GM23248 (cell line): Measurements from ENCODE around the gene FCN3. TPM values are rescaled to one million over a fixed set of nuclear protein-coding genes. Genes with fewer than 3 reads are reported as not detected.

ENCODE experiments used
- DNase-seq: peaks from one replicate; pipeline ENCODE4 v3.0.0-alpha.2; 2015
- H2AFZ ChIP-seq: fragments of 200-600 bp; sonication (generic); 2 replicates; pipeline ENCODE4 v1.6.1; 2016; ENCODE audit warnings: antibody characterized with exemption
- H3F3A ChIP-seq: fragments of 200-600 bp; sonication (generic); 2 replicates; pipeline ENCODE4 v1.6.1; 2016; ENCODE audit warnings: mild to moderate bottlenecking, antibody characterized with exemption, mixed run types; ENCODE audit not compliant: insufficient read depth
- H3K27ac ChIP-seq: fragments of 200-600 bp; sonication (generic); 2 replicates; pipeline ENCODE4 v1.5.1; 2016; ENCODE audit warnings: mild to moderate bottlenecking
- H3K27me3 ChIP-seq: fragments of 200-600 bp; sonication (generic); replicated peaks from 2 replicates; pipeline ENCODE4 v1.6.1; 2016; ENCODE audit warnings: mild to moderate bottlenecking; ENCODE audit not compliant: insufficient read depth
- H3K36me3 ChIP-seq: fragments of 200-600 bp; sonication (generic); 2 replicates; pipeline ENCODE4 v1.6.1; 2016; ENCODE audit warnings: low read depth, mild to moderate bottlenecking
- H3K4me1 ChIP-seq: fragments of 200-600 bp; sonication (generic); 2 replicates; pipeline ENCODE4 v1.6.1; 2016; ENCODE audit warnings: mild to moderate bottlenecking; ENCODE audit not compliant: insufficient read depth
- H3K4me2 ChIP-seq: fragments of 200-600 bp; sonication (generic); one replicate; pipeline ENCODE4 v1.6.1; 2016; ENCODE audit warnings: mild to moderate bottlenecking; ENCODE audit not compliant: unreplicated experiment
- H3K4me3 ChIP-seq: fragments of 200-600 bp; sonication (generic); 2 replicates; pipeline ENCODE4 v1.5.1; 2016; ENCODE audit warnings: mild to moderate bottlenecking
- H3K79me2 ChIP-seq: fragments of 200-600 bp; sonication (generic); 2 replicates; pipeline ENCODE4 v1.6.1; 2016; ENCODE audit warnings: mild to moderate bottlenecking; ENCODE audit not compliant: insufficient read depth
- H3K9ac ChIP-seq: fragments of 200-600 bp; sonication (generic); 2 replicates; pipeline ENCODE4 v1.6.1; 2016; ENCODE audit warnings: mild to moderate bottlenecking
- H3K9me2 ChIP-seq: fragments of 200-600 bp; sonication (generic); 2 replicates; pipeline ENCODE4 v1.6.1; 2016; ENCODE audit warnings: mixed run types, mild to moderate bottlenecking, moderate library complexity; ENCODE audit not compliant: insufficient read depth
- H3K9me3 ChIP-seq: fragments of 200-600 bp; sonication (generic); one replicate; pipeline ENCODE4 v1.6.1; 2017; ENCODE audit warnings: low read depth
- H4K20me1 ChIP-seq: fragments of 200-600 bp; sonication (generic); 2 replicates; pipeline ENCODE4 v1.6.0; 2016; ENCODE audit not compliant: insufficient read depth
- EZH2 ChIP-seq: fragments of 200-600 bp; sonication (generic); IDR thresholded peaks from 2 replicates; pipeline ENCODE4 v1.6.1; 2018; ENCODE audit warnings: antibody characterized with exemption, mild to moderate bottlenecking; ENCODE audit not compliant: insufficient read depth, poor library complexity, severe bottlenecking
- EZH2phosphoT487 ChIP-seq: fragments of 200-600 bp; sonication (generic); IDR thresholded peaks from 2 replicates; pipeline ENCODE4 v1.6.1; 2018; ENCODE audit warnings: antibody characterized with exemption, moderate library complexity, mild to moderate bottlenecking, low read depth; ENCODE audit not compliant: insufficient read depth
- WGBS, 2 experiments: methylation state at CpG; one replicate each; pipeline ENCODE4 v1.1.6; 2015 to 2017; ENCODE audit warnings: low lambda C conversion rate in 2 of 2, low coverage in 1 of 2; ENCODE audit errors: missing lambda C conversion rate in 2 of 2; 5-methylcytosine and 5-hydroxymethylcytosine counted together
- in situ Hi-C: fragments of 300-500 bp; cut with MboI; formaldehyde crosslinking; loops from 2 replicates; pipeline ENCODE4 v1.15.0; 2020
- polyA plus RNA-seq: library from polyadenylated mRNA; unstranded; fragments of >200 nt; fragmentation: Nextera tagmentation; extraction: Ambion mirVana; gene quantifications from 2 replicates; pipeline ENCODE4 v1.2.1, GENCODE V29; 2016
- total RNA-seq: library from RNA; depleted of rRNA; stranded (reverse); fragments of >200 nt; shearing (Covaris generic); gene quantifications from 2 replicates; pipeline ENCODE4 v1.2.3, GENCODE V29; 2014

The FCN3 gene
- total and polyA plus RNA-seq, 2 experiments from 2014 or later = not detected

- DNase-seq = no peak
- Histone ChIP-seq H3K4me2 (no peak overlapping the region), H2AFZ (no peak overlapping the region), H3K4me1 (no peaks in the 10 kb centered on the region), H3K4me3 (no peak overlapping the region), H3K9ac (no peak overlapping the region), H3K9me2 (no peaks in the 10 kb centered on the region), H4K20me1 (no peaks in the 10 kb centered on the region), H3K27ac (no peak overlapping the region), H3K79me2 (no peaks in the 10 kb centered on the region), H3K27me3 (no peaks in the 10 kb centered on the region), H3K9me3 (no peaks in the 10 kb centered on the region), H3F3A (no peaks in the 10 kb centered on the region), H3K36me3 (no peaks in the 10 kb centered on the region; the same call in 1 of the 2 replicates)
- in situ Hi-C loops = no loop called here
- no peak for TF ChIP-seq EZH2phosphoT487
- no peak for TF ChIP-seq EZH2
- 96% methylated on average over 5 of the region's 5 CpGs for WGBS, 2 experiments
Measured at GRCh38 chr1:27355683-27356082, 18.9 kb downstream of the FCN3 start.

- H3K9ac ChIP-seq = no peak overlapping the region
- H3K4me1 ChIP-seq = no peaks in the 10 kb centered on the region
- H4K20me1 ChIP-seq = no peaks in the 10 kb centered on the region
- H2AFZ ChIP-seq = no peak overlapping the region
- no peaks in the 10 kb centered on the region for H3K9me3 ChIP-seq
- H3K27me3 ChIP-seq = no peaks in the 10 kb centered on the region
- H3F3A ChIP-seq = no peaks in the 10 kb centered on the region
- H3K79me2 ChIP-seq = no peaks in the 10 kb centered on the region
- 100% methylated on average over 3 of the region's 3 CpGs for WGBS, 2 experiments
- in situ Hi-C loops = no loop called here
- H3K9me2 ChIP-seq = no peaks in the 10 kb centered on the region
- TF ChIP-seq EZH2 (no peak), EZH2phosphoT487 (no peak)
- no peaks in the 10 kb centered on the region; the same call in 1 of the 2 replicates for H3K36me3 ChIP-seq
- no peak overlapping the region for H3K27ac ChIP-seq
- DNase-seq = no peak
- no peak overlapping the region for H3K4me3 ChIP-seq
- H3K4me2 ChIP-seq = no peak overlapping the region
Measured at GRCh38 chr1:27353629-27354028, 21.0 kb downstream of the FCN3 start.

DNA sequence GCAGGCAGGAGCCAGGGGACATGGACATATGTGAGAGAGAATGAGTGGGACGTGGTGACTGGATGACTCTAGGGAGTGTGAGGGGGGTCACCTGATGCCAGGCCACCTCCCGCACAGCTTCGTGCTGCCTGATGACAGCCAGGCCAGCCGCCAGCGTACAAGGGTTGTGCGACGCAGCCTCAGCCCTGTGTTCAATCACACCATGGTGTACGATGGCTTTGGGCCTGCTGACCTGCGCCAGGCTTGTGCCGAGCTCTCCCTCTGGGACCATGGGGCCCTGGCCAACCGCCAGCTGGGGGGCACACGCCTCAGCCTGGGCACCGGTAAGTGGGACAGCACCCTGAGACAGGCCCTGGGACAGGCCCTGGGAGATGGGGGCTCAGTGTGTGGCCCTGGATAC is 21.5 kb downstream of the FCN3 start:
- no peak overlapping the region for H3K27ac ChIP-seq
- H3K9me3 ChIP-seq = no peaks in the 10 kb centered on the region
- H3K4me1 ChIP-seq = no peaks in the 10 kb centered on the region
- 94 to 98% methylated on average over 13 of the region's 13 CpGs for WGBS, 2 experiments
- no peaks in the 10 kb centered on the region for H3F3A ChIP-seq
- no peaks in the 10 kb centered on the region for H4K20me1 ChIP-seq
- H3K79me2 ChIP-seq = no peaks in the 10 kb centered on the region
- no peaks in the 10 kb centered on the region for H3K27me3 ChIP-seq
- in situ Hi-C loops = no loop called here
- no peak overlapping the region for H3K4me3 ChIP-seq
- no peaks in the 10 kb centered on the region for H3K9me2 ChIP-seq
- no peak overlapping the region for H3K4me2 ChIP-seq
- no peak overlapping the region for H3K9ac ChIP-seq
- TF ChIP-seq EZH2phosphoT487 (no peak), EZH2 (no peak)
- H2AFZ ChIP-seq = no peak overlapping the region
- H3K36me3 ChIP-seq = no peaks in the 10 kb centered on the region; the same call in 1 of the 2 replicates
- no peak for DNase-seq

DNA sequence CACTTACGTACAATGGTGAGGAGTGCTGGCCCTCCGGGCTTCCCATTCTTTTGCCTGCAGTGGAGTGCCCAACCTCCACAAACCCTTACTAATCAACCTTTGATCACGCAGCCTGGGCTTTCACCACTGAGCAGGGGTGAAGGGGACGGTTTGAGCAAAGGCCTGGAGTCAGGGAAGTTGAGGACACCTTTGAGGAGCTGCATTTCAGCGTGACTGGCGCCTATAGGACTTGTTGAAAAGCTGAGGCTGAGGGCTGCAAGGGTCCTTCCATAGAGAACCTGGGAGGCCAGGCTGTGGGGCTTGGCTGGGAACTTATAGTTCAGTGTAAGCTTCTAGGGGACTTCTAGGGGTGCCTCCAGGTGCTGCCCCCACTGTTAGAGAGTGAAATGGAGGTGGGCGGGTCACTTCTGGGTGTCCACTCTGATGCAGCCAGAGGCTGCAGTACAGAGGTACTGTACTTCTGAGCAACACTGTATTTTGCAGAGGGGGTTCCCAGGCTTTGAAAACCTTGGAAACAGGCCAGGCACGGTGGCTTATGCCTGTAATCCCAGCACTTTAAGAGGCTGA is 23.0 kb downstream of the FCN3 start:
- Histone ChIP-seq H3K4me3 (no peak overlapping the region), H3K9me2 (no peaks in the 10 kb centered on the region), H3K27me3 (no peaks in the 10 kb centered on the region), H3F3A (no peaks in the 10 kb centered on the region), H3K9me3 (no peaks in the 10 kb centered on the region), H3K4me1 (no peaks in the 10 kb centered on the region), H3K9ac (no peak overlapping the region), H2AFZ (no peak overlapping the region), H3K79me2 (no peaks in the 10 kb centered on the region), H3K4me2 (no peak overlapping the region), H3K27ac (no peak overlapping the region), H3K36me3 (no peaks in the 10 kb centered on the region), H4K20me1 (no peaks in the 10 kb centered on the region)
- 54 to 58% methylated on average over 8 of the region's 8 CpGs for WGBS, 2 experiments
- no peak for DNase-seq
- in situ Hi-C loops = no loop called here
- TF ChIP-seq EZH2phosphoT487 (no peak), EZH2 (no peak)
